ENCODE measurements around the gene MRPL10. TPM values are rescaled to one million over a fixed set of nuclear protein-coding genes. Genes with fewer than 3 reads are reported as not detected.

MRPL10 gene
- total and polyA plus RNA-seq, 2 donors (not counting 3 experiments of a cell fraction or from before 2014, with no cell fraction given) = 43.4 to 84.0 TPM

DNA sequence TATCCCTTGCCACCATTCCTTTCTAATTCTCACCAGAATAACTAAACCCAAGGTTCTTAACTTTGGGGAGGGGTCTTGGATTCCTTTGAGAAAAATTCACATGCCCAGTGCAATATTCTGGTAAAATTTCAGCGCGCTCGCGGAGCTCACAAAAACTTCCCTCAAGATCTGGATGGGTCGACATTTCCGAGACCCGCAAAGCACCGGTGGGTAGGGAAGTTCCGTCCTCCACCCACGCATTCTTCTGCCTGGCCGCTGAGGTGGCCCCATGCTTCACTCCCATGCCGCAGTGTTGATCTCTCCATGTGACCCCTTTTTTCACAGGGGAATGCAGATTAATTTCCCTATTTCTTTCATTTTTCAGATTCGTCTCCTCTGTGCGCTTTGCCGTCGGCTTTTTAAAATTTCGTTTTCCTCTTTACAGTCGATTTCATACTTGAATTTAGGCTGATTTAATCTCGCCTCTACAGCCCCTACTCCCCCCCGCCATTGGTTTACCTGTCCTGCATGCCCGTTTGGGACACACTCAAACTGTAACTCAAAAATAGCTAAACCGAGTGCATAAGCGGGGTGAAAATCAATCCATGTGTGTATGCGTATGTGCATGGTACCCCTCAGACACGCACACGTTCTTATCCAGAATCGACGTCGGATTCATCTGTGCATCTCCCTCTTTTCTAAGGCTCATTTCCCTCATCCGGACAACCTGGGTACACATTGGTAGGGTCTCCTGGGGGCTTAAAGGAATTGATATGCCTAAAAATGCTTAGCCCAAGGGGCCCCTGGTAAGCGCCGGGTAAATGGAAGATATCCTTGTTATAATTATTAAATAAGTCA is 21.0 kb upstream of the MRPL10 start:
- peaks cover 22% of the 10 kb centered on the region for H3K4me1 ChIP-seq (ENCODE audit: control insufficient read depth, extremely low read depth, insufficient read depth, low read length)
- no peak overlapping the region for H3K4me3 ChIP-seq (replicated peaks in 1 of 3; ENCODE audit: insufficient read depth in 1 of 3, low read depth in 1 of 3, low read length in 3 of 3)
- TF ChIP-seq MAX (IDR thresholded peaks at IDR 0.05; ENCODE audit: insufficient read depth, insufficient read length) = no peak
- TF ChIP-seq, protein P1, sequence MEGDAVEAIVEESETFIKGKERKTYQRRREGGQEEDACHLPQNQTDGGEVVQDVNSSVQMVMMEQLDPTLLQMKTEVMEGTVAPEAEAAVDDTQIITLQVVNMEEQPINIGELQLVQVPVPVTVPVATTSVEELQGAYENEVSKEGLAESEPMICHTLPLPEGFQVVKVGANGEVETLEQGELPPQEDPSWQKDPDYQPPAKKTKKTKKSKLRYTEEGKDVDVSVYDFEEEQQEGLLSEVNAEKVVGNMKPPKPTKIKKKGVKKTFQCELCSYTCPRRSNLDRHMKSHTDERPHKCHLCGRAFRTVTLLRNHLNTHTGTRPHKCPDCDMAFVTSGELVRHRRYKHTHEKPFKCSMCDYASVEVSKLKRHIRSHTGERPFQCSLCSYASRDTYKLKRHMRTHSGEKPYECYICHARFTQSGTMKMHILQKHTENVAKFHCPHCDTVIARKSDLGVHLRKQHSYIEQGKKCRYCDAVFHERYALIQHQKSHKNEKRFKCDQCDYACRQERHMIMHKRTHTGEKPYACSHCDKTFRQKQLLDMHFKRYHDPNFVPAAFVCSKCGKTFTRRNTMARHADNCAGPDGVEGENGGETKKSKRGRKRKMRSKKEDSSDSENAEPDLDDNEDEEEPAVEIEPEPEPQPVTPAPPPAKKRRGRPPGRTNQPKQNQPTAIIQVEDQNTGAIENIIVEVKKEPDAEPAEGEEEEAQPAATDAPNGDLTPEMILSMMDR (IDR thresholded peaks at IDR 0.05; ENCODE audit: extremely low read depth in 1 of 2, insufficient read depth in 1 of 2, low read depth in 1 of 2, low read length in 2 of 2) = no peak
- TF ChIP-seq POLR2A (IDR thresholded peaks at IDR 0.05; ENCODE audit: low read depth, low read length) = no peak
- TF ChIP-seq JUN (IDR thresholded peaks at IDR 0.05; ENCODE audit: borderline replicate concordance, insufficient read depth, insufficient read length, low read depth) = no peak
- TF ChIP-seq EZH2 (IDR thresholded peaks at IDR 0.05; ENCODE audit: borderline replicate concordance, low read depth, low read length, severe bottlenecking) = no peak
- no peak for TF ChIP-seq MYC (IDR thresholded peaks at IDR 0.05; ENCODE audit: low read depth, low read length)
- no peak for TF ChIP-seq POLR2AphosphoS5 (IDR thresholded peaks at IDR 0.05; ENCODE audit: insufficient read depth, low read depth, low read length)
- no peak for TF ChIP-seq GATA2 (IDR thresholded peaks at IDR 0.05; ENCODE audit: insufficient read depth, insufficient read length, low read depth, low read length)
- no peak for TF ChIP-seq FOS (IDR thresholded peaks at IDR 0.05; ENCODE audit: borderline replicate concordance, insufficient read depth, low read length)
- no peak overlapping the region for H3K27ac ChIP-seq (ENCODE audit: insufficient read depth, low read depth, low read length)
- peaks cover 3 to 11% of the 10 kb centered on the region in 2 experiments for H3K27me3 ChIP-seq (ENCODE audit: control insufficient read depth in 2 of 2, insufficient read depth in 2 of 2, low read length in 2 of 2)
- H2AFZ ChIP-seq (ENCODE audit: low read depth, low read length) = no peak overlapping the region
- dilution Hi-C loops (cut with MboI; ENCODE audit: extremely low pct_ligation_motif_present, low sequenced_read_pairs) = no loop called here
- ChIA-PET POLR2A (no interaction called here), CTCF (interaction anchor here (7.2 to 10.2 kb wide), 2 partner anchors 7 to 36 kb away, joined by 48 to 367 read pairs; no protein-coding TSS in a partner anchor)
- no peak overlapping the region for H3K4me2 ChIP-seq (ENCODE audit: insufficient read depth, low read length)
- no peaks in the 10 kb centered on the region for H3K36me3 ChIP-seq (ENCODE audit: control insufficient read depth in 2 of 2, extremely low read depth in 1 of 2, insufficient read depth in 2 of 2, low read length in 2 of 2)
- H4K20me1 ChIP-seq (replicated peaks; ENCODE audit: control insufficient read depth, extremely low read depth, insufficient read depth, low read length) = no peaks in the 10 kb centered on the region
- intact Hi-C loops (cut with micrococcal nuclease) = no loop called here
- no peak overlapping the region for H3K9ac ChIP-seq (replicated peaks; ENCODE audit: extremely low read depth, insufficient read depth, low read length)
- H3K79me2 ChIP-seq (ENCODE audit: control insufficient read depth, insufficient read depth, low read length) = no peaks in the 10 kb centered on the region
- BruUV-seq (replicated peaks) = no TSS peak
- no peaks in the 10 kb centered on the region for H3K9me3 ChIP-seq (replicated peaks; ENCODE audit: control insufficient read depth, insufficient read depth, low read length)
- no peak for DNase-seq (ENCODE audit: low read depth, low spot score)
- FAIRE-seq = no peak
- no peaks in the 10 kb centered on the region for H3K9me1 ChIP-seq (replicated peaks; ENCODE audit: control insufficient read depth, extremely low read depth, insufficient read depth, low read length)
